ENCODE results near the gene SLC2A13.
A peak's percentile ranks its signal among the peaks of the same experiment; 100 is the strongest.
"Not testable (repeated sequence)": the region's sequence is repeated elsewhere in the genome, so short reads cannot be mapped to it uniquely, and the experiment has no call there.

SLC2A13 gene

GRCh38 chr12:39771456-39771855, 334.4 kb downstream of the SLC2A13 start:
- no peak for DNase-seq (ENCODE audit: low read depth)
- no peak overlapping the region for H3K4me3 ChIP-seq (ENCODE audit: low read depth, low read length)
- TF ChIP-seq CTCF (IDR thresholded peaks at IDR 0.05; ENCODE audit: low read depth, low read length, missing control alignments) = no peak

GRCh38 chr12:39764944-39765560, 340.8 kb downstream of the SLC2A13 start:
- peak; percentile 3 for DNase-seq (ENCODE audit: low read depth)
- no peak overlapping the region for H3K4me3 ChIP-seq (ENCODE audit: low read depth, low read length)
- TF ChIP-seq CTCF (IDR thresholded peaks at IDR 0.05; ENCODE audit: low read depth, low read length, missing control alignments) = peak; percentile 64

- no peak for TF ChIP-seq CTCF (IDR thresholded peaks at IDR 0.05; ENCODE audit: low read depth, low read length, missing control alignments)
- no peak overlapping the region for H3K4me3 ChIP-seq (ENCODE audit: low read depth, low read length)
- DNase-seq (ENCODE audit: low read depth) = no peak
Measured at GRCh38 chr12:39763890-39764169, 342.1 kb downstream of the SLC2A13 start.

- DNase-seq (ENCODE audit: low read depth) = no peak
Measured at GRCh38 chr12:39763071-39763889, 342.6 kb downstream of the SLC2A13 start.

GRCh38 chr12:39755478-39755877, 350.4 kb downstream of the SLC2A13 start:
- no peak for TF ChIP-seq CTCF (IDR thresholded peaks at IDR 0.05; ENCODE audit: low read depth, low read length, missing control alignments)

More at GRCh38 chr12:39763071-39763889, 342.6 kb downstream of the SLC2A13 start:
- TF ChIP-seq CTCF (IDR thresholded peaks at IDR 0.05; ENCODE audit: low read depth, low read length, missing control alignments) = no peak
- no peak overlapping the region for H3K4me3 ChIP-seq (ENCODE audit: low read depth, low read length)

GRCh38 chr12:39752482-39753137, 353.3 kb downstream of the SLC2A13 start:
- H3K4me3 ChIP-seq (ENCODE audit: low read depth, low read length) = no peak overlapping the region
- TF ChIP-seq CTCF (IDR thresholded peaks at IDR 0.05; ENCODE audit: low read depth, low read length, missing control alignments) = no peak
- no peak for DNase-seq (ENCODE audit: low read depth)

More at GRCh38 chr12:39755478-39755877, 350.4 kb downstream of the SLC2A13 start:
- no peak overlapping the region for H3K4me3 ChIP-seq (ENCODE audit: low read depth, low read length)
- DNase-seq (ENCODE audit: low read depth) = no peak

- not testable (repeated sequence) for H3K4me3 ChIP-seq (ENCODE audit: low read depth, low read length); DNase-seq (ENCODE audit: low read depth)
Measured at GRCh38 chr12:39746151-39746550, 359.7 kb downstream of the SLC2A13 start.
